DMS79 treated with DMSO at 0.1 percent for 48 hours (cell line): ENCODE data around the gene B3GNT4.
A peak's percentile ranks its signal among the peaks of the same experiment; 100 is the strongest.
"Not testable (repeated sequence)": the region's sequence is repeated elsewhere in the genome, so short reads cannot be mapped to it uniquely, and the experiment has no call there.

Experiments used
- DNase-seq: peaks from one replicate; lab custom pipeline; 2025; lab: John Stamatoyannopoulos, UW

Gene B3GNT4

DNA sequence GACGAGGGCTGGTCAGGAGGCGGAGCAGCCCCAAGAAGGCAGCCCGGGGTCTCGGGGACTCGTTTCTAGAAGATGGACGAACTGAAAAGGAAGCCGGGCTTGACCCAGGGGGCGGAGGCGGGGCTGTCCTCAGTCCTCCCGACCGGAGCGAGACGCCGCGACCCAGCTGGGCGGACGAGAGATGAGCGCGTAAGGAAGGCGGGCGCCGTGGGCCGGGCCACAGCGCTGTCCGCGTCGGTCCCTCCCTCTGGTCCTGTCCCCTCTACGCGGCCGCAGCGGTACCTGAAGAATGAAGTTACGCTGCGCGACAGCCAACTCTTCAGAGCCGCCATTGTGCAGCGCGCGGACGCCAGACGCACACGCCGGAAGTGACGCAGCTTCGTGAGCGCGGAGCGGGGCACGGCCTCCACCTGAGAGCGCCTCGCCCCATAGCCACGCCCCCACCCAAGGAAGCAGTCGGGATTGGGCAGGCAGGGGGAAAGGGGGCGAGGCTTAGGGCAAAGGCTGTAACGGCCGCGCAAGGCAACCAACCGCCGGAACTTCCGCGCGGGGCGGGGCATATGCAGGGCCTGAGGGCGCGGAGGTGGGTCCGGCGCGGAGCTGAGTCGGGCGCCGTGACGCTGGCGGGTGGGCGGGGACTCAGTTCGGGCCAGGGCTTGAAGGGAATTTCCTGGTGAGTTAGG, 22.3 kb downstream of the B3GNT4 start, which contains the start of gene DIABLO:
Gene DIABLO, minus strand, starts transcription at position 370 of the 683 bp plus-strand sequence. Its CDS starts 38 bp downstream, at position 332.
- DNase-seq: peak; percentile 98

DNA sequence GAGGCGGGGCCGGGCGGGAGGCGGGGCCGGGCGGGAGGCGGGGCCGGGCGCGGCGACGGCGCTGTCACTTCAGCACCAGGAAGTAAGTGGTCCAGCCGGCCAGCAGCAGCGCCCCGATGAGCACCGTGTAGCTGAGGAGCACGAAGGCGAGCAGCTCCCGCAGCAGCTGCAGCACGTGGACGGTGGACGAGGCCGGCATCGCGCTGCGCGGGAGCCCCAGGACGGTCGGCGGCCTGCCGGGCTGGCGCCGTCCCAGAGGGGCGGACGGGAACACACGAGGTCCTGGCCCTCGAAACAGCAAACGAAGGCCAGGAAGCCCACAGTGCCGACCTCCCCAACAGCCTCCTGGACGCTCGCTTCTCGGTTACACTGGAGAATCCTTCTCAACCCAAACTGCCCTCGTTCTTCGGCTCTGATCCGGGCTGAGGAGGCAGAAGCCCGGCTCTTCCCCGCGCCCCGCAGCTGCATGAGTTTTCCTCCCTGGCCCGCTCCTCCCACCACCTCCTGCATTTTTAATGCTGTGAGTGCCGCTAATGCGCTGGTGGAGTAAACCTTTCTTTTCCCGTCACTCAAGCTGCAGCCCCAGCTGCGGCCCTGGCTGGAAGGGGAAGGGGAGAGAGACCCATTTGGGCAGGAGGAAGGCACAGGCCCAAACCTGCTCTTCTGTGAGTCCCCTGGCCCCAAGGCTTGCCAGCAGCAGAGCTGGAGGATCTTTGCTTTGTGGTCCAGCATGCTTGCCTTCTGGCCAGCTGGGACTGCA, 23.0 kb downstream of the B3GNT4 start:
- peak; percentile 45 for DNase-seq

DNA sequence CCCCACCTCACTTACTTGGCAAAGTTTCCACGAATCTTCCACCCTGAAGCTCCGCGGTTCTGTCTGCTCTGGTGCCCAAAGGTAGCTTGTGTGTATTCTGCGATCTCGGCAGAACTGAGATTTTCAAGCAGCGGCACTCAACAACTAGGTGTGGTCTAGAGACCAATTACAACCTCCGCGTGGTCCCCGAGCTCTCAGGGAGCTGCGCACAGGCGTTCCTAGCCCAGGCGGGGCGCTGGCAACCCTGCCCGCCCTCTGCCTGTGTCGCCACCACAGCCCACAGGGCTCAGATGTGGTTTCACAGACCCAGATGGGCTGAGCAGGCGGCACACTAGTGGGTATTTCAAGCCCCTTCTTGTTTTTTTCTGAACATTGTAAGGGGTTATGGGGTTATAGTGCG, 23.8 kb downstream of the B3GNT4 start:
- peak; percentile 35 for DNase-seq

DNA sequence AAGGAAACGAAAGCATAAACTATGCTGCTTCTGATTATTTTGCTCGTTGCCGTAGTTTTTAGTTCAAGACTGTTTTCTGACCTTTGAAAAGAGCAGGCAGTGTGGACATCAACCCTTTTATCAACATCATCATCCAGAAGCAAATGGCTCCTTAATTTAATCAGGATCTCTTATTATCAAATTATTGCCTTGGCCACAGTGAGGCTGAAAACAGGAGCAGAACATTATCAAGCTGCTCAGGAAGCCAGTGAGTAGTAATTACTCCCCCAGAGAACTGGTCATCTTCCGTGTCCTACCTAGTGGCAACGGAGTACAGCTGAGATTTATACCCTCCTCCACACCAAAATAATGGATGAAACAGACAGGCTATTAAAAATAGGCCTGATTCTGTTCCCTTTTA, 24.6 kb downstream of the B3GNT4 start:
- DNase-seq: no peak

DNA sequence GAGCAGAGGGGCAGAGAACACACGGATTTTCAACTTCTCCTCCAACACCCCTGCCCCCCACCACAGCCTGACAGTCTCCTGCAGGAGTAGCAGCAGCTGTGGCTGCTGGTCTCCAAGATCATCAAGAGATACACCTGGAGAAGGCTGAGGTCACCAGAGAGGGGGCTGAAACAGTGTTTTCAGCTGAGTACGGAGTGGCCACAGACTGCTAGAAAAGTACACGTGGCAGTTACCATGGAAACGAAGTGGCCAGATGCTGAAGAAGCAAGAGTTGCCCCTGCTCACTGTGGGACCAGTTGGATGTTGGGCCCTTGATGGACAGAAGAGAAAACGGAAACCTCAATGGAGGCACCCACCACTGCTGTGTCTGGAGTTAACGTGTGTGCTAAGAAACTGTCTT, 27.3 kb downstream of the B3GNT4 start:
- no peak for DNase-seq

DNA sequence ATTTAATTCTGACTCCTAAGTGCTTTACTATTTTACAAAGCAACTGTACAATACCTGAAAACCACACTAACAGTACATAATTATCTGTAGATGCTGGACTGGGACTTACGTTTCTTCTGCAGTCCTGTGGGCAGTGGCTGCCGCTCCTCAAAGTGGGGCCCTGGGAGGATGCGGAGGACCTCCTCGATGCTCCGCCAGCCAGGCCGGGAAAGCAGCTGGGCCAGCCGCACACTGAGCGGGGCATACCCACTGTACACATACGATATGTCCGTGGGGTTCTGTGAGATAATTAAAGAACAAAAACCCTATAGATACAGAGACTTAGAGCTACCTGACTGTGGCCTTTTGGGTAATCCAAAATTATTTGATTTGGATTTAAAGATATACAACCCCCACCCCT, 29.2 kb downstream of the B3GNT4 start:
- DNase-seq: no peak

DNA sequence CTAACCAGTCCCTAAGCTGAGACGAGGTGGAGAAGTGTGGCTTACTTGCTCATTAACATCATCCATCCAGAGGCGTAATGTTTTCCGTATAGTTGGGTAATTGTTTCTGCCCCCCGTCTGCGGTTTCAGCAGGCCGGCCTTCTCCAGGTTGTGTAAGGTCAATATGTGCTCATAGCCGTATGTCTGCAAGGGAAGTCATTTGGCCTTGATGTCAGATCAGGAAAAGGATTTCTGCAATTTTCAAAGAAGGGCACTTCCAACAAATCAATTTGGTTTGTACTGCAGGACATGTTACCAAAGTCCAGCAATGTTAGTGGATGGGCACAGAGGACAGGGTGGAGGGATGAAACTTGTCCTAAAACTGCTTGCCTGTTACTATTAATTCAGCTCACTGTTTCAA, 32.2 kb downstream of the B3GNT4 start:
- no peak for DNase-seq

DNA sequence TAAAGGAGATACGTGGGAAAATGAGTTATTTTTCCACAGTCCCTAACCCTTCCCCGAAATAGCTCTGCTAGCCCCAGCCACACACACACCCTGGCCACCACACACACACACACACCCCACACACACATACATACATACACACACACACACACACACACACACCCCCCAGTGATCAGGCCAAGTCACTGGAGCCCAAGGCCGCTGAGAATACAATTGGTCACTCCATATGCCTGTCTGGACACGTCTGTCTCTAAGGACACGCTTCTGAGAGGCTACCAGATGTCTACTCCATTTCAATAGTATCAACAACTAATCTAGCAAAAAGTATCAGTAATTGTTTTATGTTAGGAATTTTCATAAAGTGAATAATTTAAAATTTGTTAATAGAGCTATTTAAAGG, 35.4 kb downstream of the B3GNT4 start:
- DNase-seq: no peak

DNA sequence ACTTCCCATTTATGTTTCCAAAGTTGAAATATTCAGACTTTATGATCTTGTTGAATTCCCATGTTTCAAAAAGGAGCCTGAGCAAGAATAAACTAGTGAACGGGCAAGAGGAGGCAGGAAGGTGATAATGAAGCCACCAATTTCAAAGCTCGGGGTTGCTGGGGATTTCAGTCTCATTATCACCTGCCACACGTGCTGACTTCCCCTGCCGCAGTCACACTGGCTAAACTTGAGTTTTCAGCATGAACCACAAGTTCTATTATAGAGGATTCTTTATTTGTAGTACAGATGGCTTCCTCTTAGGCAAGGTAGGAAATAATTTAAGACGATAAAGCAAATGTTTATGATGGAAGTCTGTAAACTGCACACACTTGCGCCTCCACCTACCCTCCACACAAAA, 40.5 kb downstream of the B3GNT4 start:
- no peak for DNase-seq

DNA sequence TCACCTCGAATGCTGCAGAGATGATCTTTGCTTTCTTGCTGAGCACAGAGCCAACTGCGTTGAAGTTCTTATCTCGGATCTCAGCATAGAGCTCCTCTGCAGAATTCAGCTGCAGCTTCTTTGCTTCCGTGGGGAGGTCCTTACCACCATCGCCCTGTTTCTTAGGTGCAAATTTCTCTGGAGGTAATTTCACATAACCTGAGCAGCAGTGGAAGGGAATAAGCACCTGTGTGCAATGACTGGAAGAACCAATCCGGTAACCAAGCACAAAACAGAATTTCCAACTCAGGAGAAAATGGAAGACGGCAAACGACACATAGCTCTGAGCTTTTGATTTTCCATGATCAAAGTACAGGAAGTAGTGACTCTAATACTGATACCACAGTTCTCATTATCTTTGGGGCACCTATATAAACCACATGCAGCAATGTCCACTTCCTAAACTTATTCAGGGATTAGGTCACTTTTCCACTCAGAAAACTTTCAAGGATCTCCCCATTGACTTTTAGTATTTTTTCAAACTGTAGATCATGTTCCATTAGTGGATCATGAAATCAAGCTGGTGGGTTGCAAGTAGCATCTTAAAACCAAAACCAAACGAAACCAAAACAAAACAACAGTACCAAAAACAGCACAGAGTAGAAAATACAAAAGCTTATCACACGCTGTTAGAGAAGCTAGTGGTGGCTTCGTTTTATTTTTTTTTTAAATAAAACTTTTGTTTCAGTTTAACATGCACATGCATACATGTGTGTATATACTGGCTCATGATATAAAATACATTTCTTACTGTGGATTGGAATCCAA, 41.3 kb downstream of the B3GNT4 start:
- DNase-seq: no peak

DNA sequence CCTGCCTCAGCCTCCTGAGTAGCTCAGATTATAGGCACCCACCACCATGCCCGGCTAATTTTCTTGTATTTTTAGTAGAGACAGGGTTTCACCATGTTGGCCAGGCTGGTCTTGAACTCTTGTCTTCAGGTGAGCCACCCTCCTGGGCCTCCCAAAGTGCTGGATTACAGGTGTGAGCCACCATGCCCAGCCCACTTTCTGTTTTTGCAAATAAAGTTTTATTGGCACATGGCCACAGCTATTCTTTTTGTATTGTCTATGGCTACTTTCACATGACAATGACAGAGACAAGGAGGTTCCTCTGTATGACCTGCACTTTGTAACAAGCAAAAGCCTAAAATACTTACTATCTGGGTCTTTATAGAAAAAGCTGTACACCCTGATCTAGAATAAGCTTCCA, 42.0 kb downstream of the B3GNT4 start:
- DNase-seq: no peak

DNA sequence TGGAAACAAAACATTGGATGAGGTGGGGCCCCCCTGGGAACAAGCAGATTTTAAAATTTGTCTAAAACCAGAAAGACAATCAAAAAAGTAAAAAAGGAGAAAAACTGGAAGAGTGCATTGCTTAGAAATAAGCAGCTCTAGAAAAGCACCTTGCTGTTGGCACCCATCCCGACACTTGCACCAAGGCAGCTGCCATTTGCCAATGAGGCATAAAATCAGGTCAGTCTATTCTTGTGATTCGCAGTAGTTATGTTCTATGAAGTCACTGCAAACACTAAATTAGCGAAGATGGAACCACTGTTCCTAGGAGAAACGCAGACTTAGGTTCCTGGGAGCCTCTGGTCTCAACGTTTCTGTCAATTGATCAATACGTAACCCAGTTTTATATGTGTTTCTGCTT, 46.5 kb downstream of the B3GNT4 start:
- DNase-seq: peak; percentile 88

DNA sequence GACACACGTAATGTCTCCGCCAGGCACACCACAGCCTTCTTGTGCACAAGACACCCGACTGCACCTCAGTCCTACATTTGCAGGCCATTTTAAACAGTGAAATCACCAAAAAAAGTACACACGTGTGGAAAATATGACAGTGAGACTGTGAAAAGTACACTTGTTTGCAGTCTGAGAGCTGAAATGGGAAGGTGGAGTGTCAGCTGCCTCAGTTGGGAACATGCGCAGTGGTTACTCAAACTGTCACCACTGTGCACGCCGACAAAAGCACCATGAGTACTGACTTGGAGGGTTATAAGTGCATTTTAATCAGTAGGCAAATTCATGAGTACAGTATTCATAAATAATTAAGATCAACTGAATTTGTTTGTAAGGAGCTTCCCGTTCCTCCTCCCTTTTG, 47.0 kb downstream of the B3GNT4 start:
- DNase-seq: no peak

DNA sequence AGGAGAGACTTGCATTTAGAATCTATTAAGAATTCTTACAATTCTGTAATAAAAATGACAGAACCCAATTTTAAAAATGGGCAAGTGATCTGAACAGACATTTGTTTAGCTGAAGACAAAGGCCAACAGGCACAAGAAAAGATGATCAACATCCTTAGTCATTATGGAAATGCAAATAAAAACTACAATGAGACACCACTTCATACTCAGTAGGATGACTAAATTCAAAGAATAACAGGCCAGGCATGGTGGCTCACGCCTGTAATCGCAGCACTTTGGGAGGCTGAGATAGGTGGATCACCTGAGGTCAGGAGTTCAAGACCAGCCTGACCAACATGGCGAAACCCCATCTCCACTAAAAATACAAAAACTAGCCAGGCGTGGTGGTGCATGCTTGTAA, 55.0 kb downstream of the B3GNT4 start:
- DNase-seq: not testable (repeated sequence)
